GM12864 (cell line): ENCODE measurements around the gene KLRF1.

ENCODE experiments used
- DNase-seq: peaks from one replicate; pipeline ENCODE4 v3.0.0-alpha.2; 2011; ENCODE audit warnings: low read depth
- H3K4me3 ChIP-seq: 2 replicates; pipeline ENCODE4 v1.5.1; 2011; ENCODE audit warnings: mild to moderate bottlenecking, low read depth, low read length, control low read depth
- CTCF ChIP-seq: IDR thresholded peaks from 2 replicates; pipeline ENCODE4 v1.5.1; 2011; ENCODE audit warnings: low read depth, mild to moderate bottlenecking, moderate library complexity, low read length, control low read depth, inconsistent platforms; ENCODE audit errors: missing control alignments

KLRF1 gene

GRCh38 chr12:9881988-9882387 is 54.7 kb downstream of the KLRF1 start:
- no peak for TF ChIP-seq CTCF
- no peak for DNase-seq
- H3K4me3 ChIP-seq, result no peak overlapping the region

GRCh38 chr12:9883175-9883574 is 55.9 kb downstream of the KLRF1 start:
- DNase-seq, result no peak
- TF ChIP-seq CTCF, result no peak
- H3K4me3 ChIP-seq, result no peak overlapping the region

GRCh38 chr12:9888665-9889273 is 61.5 kb downstream of the KLRF1 start:
- no peak for DNase-seq
- no peak for TF ChIP-seq CTCF
- H3K4me3 ChIP-seq, result no peak overlapping the region
